GM12801 (cell line): ENCODE results near the gene ELAC1.

ENCODE experiments used
- CTCF ChIP-seq: IDR thresholded peaks from one replicate; pipeline ENCODE4 v1.5.1; 2011; ENCODE audit warnings: control low read depth; ENCODE audit not compliant: insufficient read length; ENCODE audit errors: extremely low read depth

Gene ELAC1

GRCh38 chr18:50953822-50954221 is 14.0 kb upstream of the ELAC1 start:
- no peak for TF ChIP-seq CTCF

GRCh38 chr18:50955253-50955652 is 12.6 kb upstream of the ELAC1 start:
- no peak for TF ChIP-seq CTCF

- TF ChIP-seq CTCF, result no peak
Observed at GRCh38 chr18:50956116-50956515, 11.7 kb upstream of the ELAC1 start.

- TF ChIP-seq CTCF, result no peak
Observed at GRCh38 chr18:50961974-50962373, 5.9 kb upstream of the ELAC1 start.

- no peak for TF ChIP-seq CTCF
Observed at GRCh38 chr18:50969448-50969847, 1.6 kb downstream of the ELAC1 start.

- TF ChIP-seq CTCF, result no peak
Observed at GRCh38 chr18:50970006-50970405, 2.2 kb downstream of the ELAC1 start.

GRCh38 chr18:50973367-50974126 is 5.7 kb downstream of the ELAC1 start:
- TF ChIP-seq CTCF, result no peak
